CD4-positive, CD25-positive, alpha-beta regulatory T cell (primary cell): ENCODE data around the gene GLS. TPM values are rescaled to one million over a fixed set of nuclear protein-coding genes. Genes with fewer than 3 reads are reported as not detected.

Source experiments
- ATAC-seq, 2 donors: fragments of 150-1000 bp; cut with Tn5 transposase; one replicate each; pipeline ENCODE4 v1.10.0; 2021; ENCODE audit warnings: low read depth in 2 of 2, moderate number of reproducible peaks in 2 of 2, moderate library complexity in 1 of 2
- DNase-seq, 3 donors: peaks; one replicate each; pipeline versions ENCODE4 v3.0.0 to v3.0.0-alpha.2; 2012 to 2022; ENCODE audit warnings: mixed read lengths in 1 of 3
- H3K27ac ChIP-seq: one replicate; pipeline ENCODE4 v1.7.0; 2013; ENCODE audit warnings: mild to moderate bottlenecking, low read length; ENCODE audit not compliant: insufficient read depth, poor library complexity, severe bottlenecking
- H3K27me3 ChIP-seq: one replicate; pipeline ENCODE4 v1.7.0; 2013; ENCODE audit warnings: low read length; ENCODE audit not compliant: control insufficient read depth, insufficient read depth
- H3K36me3 ChIP-seq: one replicate; pipeline ENCODE4 v1.7.0; 2013; ENCODE audit warnings: mild to moderate bottlenecking, low read length, moderate library complexity; ENCODE audit not compliant: control insufficient read depth, insufficient read depth
- H3K4me1 ChIP-seq: 2 replicates; pipeline ENCODE4 v1.7.0; 2013; ENCODE audit warnings: mild to moderate bottlenecking, low read length; ENCODE audit not compliant: insufficient read depth, control insufficient read depth, poor library complexity, severe bottlenecking
- H3K4me3 ChIP-seq: one replicate; pipeline ENCODE4 v1.7.0; 2013; ENCODE audit warnings: low read depth, mild to moderate bottlenecking, low read length, moderate library complexity
- H3K9me3 ChIP-seq, 2 experiments: 1 replicate in 1 of 2; 2 replicates in 1 of 2; pipeline ENCODE4 v1.7.0; 2013; ENCODE audit warnings: low read length in 2 of 2, mild to moderate bottlenecking in 1 of 2, moderate library complexity in 1 of 2; ENCODE audit not compliant: control insufficient read depth in 2 of 2
- H3K27ac Mint-ChIP-seq, 3 donors: one replicate each; pipeline ENCODE4 v1.8.0; 2020 to 2022; ENCODE audit warnings: mild to moderate bottlenecking in 3 of 3, mixed read lengths in 3 of 3, moderate library complexity in 2 of 3
- H3K27me3 Mint-ChIP-seq: one replicate; pipeline ENCODE4 v1.8.0; 2022; ENCODE audit warnings: mild to moderate bottlenecking, mixed read lengths
- H3K36me3 Mint-ChIP-seq: one replicate; pipeline ENCODE4 v1.8.0; 2020; ENCODE audit warnings: mixed read lengths
- H3K4me1 Mint-ChIP-seq, 4 donors: one replicate each; pipeline ENCODE4 v1.8.0; 2020 to 2022; ENCODE audit warnings: mixed read lengths in 4 of 4, mild to moderate bottlenecking in 1 of 4
- H3K4me3 Mint-ChIP-seq, 4 donors: one replicate each; pipeline ENCODE4 v1.8.0; 2020 to 2022; ENCODE audit warnings: mild to moderate bottlenecking in 4 of 4, mixed read lengths in 4 of 4, moderate library complexity in 3 of 4
- H3K9me3 Mint-ChIP-seq, 7 donors: one replicate each; pipeline ENCODE4 v1.8.0; 2020 to 2022; ENCODE audit warnings: mixed read lengths in 7 of 7, mild to moderate bottlenecking in 3 of 7, moderate library complexity in 2 of 7
- polyA plus RNA-seq, 4 donors: library from polyadenylated mRNA; unstranded; fragments of 300-500 nt; fragmentation: Illumina TruSeq; gene quantifications; one replicate each; pipeline ENCODE4 v1.2.3, GENCODE V29; 2021
- total RNA-seq: library from RNA; stranded (reverse); gene quantifications from one replicate; pipeline ENCODE4 v1.2.3, GENCODE V29; 2022

Gene GLS
- total RNA-seq (301 TPM), polyA plus RNA-seq (10 to 100 TPM; 38.7 to 65.7 (median 43.9) TPM)

- H3K4me1 Mint-ChIP-seq: peaks cover 17 to 65% (median 41%) of the 10 kb centered on the region in 4 donors
- Histone ChIP-seq H3K27ac (peak within 1 kb of the TSS; percentile 97), H3K4me3 (peak within 1 kb of the TSS; percentile 99), H3K36me3 (peaks cover 3% of the 10 kb centered on the region), H3K27me3 (no peaks in the 10 kb centered on the region), H3K4me1 (peaks cover 61% of the 10 kb centered on the region), H3K9me3 (no peaks in the 10 kb centered on the region)
- H3K4me3 Mint-ChIP-seq: peak within 1 kb of the TSS; percentile 98 to 100 (median 100)
- H3K9me3 Mint-ChIP-seq: peaks cover 0 to 2% (median 0%) of the 10 kb centered on the region in 7 donors
- no peaks in the 10 kb centered on the region for H3K36me3 Mint-ChIP-seq
- peak within 1 kb of the TSS; percentile 98 to 99 (median 98) for H3K27ac Mint-ChIP-seq
- peak; percentile 94 to 99 (median 97) for DNase-seq
- peak; percentile 83 to 84 for ATAC-seq
- peaks cover 9% of the 10 kb centered on the region for H3K27me3 Mint-ChIP-seq
These were observed at the start of gene GLS for GRCh38 chr2:190880378-190881083. Gene GLS (plus strand): TSS chr2:190880821. CDS start chr2:190881085, 264 bp downstream.

GRCh38 chr2:190831941-190832340 lies 48.7 kb upstream of the GLS start:
- no peak overlapping the region for H3K27ac ChIP-seq
- H3K27ac Mint-ChIP-seq: no peak overlapping the region
- no peaks in the 10 kb centered on the region for H3K27me3 ChIP-seq
- DNase-seq: no peak
- H3K4me1 ChIP-seq: no peaks in the 10 kb centered on the region
- no peaks in the 10 kb centered on the region for H3K9me3 Mint-ChIP-seq
- no peaks in the 10 kb centered on the region for H3K9me3 ChIP-seq
- no peak for ATAC-seq
- H3K36me3 Mint-ChIP-seq: peaks cover 7% of the 10 kb centered on the region
- H3K4me1 Mint-ChIP-seq: no peaks in the 10 kb centered on the region
- H3K36me3 ChIP-seq: no peaks in the 10 kb centered on the region
- no peak overlapping the region for H3K4me3 ChIP-seq
- H3K4me3 Mint-ChIP-seq: no peak overlapping the region
- H3K27me3 Mint-ChIP-seq: peaks cover 19% of the 10 kb centered on the region

- no peaks in the 10 kb centered on the region for H3K27me3 ChIP-seq
- Mint-ChIP-seq H3K27ac (no peak overlapping the region), H3K4me1 (no peaks in the 10 kb centered on the region), H3K36me3 (peaks cover 4% of the 10 kb centered on the region), H3K4me3 (no peak overlapping the region), H3K9me3 (no peaks in the 10 kb centered on the region), H3K27me3 (peaks cover 16% of the 10 kb centered on the region)
- H3K9me3 ChIP-seq: no peaks in the 10 kb centered on the region
- H3K4me3 ChIP-seq: no peak overlapping the region
- no peak for ATAC-seq
- no peaks in the 10 kb centered on the region for H3K36me3 ChIP-seq
- DNase-seq: no peak
- H3K4me1 ChIP-seq: no peaks in the 10 kb centered on the region
- H3K27ac ChIP-seq: no peak overlapping the region
These were observed 45.8 kb upstream of the GLS start for GRCh38 chr2:190834890-190835208.

GRCh38 chr2:190835303-190835930 lies 45.2 kb upstream of the GLS start:
- Mint-ChIP-seq H3K36me3 (peaks cover 4% of the 10 kb centered on the region), H3K27ac (no peak overlapping the region), H3K4me1 (no peaks in the 10 kb centered on the region), H3K9me3 (no peaks in the 10 kb centered on the region), H3K4me3 (no peak overlapping the region), H3K27me3 (peaks cover 16% of the 10 kb centered on the region)
- H3K27ac ChIP-seq: no peak overlapping the region
- ATAC-seq (no peak), DNase-seq (no peak)
- no peak overlapping the region for H3K4me3 ChIP-seq
- no peaks in the 10 kb centered on the region for H3K9me3 ChIP-seq
- no peaks in the 10 kb centered on the region for H3K4me1 ChIP-seq
- H3K27me3 ChIP-seq: no peaks in the 10 kb centered on the region
- H3K36me3 ChIP-seq: no peaks in the 10 kb centered on the region

GRCh38 chr2:190836767-190837166 lies 43.9 kb upstream of the GLS start:
- no peak overlapping the region for H3K4me3 Mint-ChIP-seq
- H3K9me3 Mint-ChIP-seq: no peaks in the 10 kb centered on the region
- no peak overlapping the region for H3K27ac Mint-ChIP-seq
- Histone ChIP-seq H3K36me3 (no peaks in the 10 kb centered on the region), H3K27ac (no peak overlapping the region), H3K9me3 (no peaks in the 10 kb centered on the region), H3K4me1 (no peaks in the 10 kb centered on the region), H3K27me3 (no peaks in the 10 kb centered on the region), H3K4me3 (no peak overlapping the region)
- peaks cover 10% of the 10 kb centered on the region for H3K27me3 Mint-ChIP-seq
- DNase-seq (no peak), ATAC-seq (no peak)
- no peaks in the 10 kb centered on the region for H3K4me1 Mint-ChIP-seq
- H3K36me3 Mint-ChIP-seq: peaks cover 4% of the 10 kb centered on the region

- no peaks in the 10 kb centered on the region for H3K4me1 ChIP-seq
- Mint-ChIP-seq H3K9me3 (no peaks in the 10 kb centered on the region), H3K27me3 (peaks cover 10% of the 10 kb centered on the region), H3K27ac (no peak overlapping the region), H3K4me3 (no peak overlapping the region), H3K4me1 (peaks cover 0 to 2% (median 0%) of the 10 kb centered on the region in 4 donors), H3K36me3 (peaks cover 11% of the 10 kb centered on the region)
- no peak for DNase-seq
- ATAC-seq: no peak
- no peak overlapping the region for H3K4me3 ChIP-seq
- H3K27ac ChIP-seq: no peak overlapping the region
- no peaks in the 10 kb centered on the region for H3K36me3 ChIP-seq
- H3K9me3 ChIP-seq: no peaks in the 10 kb centered on the region
- no peaks in the 10 kb centered on the region for H3K27me3 ChIP-seq
These were observed 43.2 kb upstream of the GLS start for GRCh38 chr2:190837420-190837819.

- Histone ChIP-seq H3K27ac (no peak overlapping the region), H3K4me1 (no peaks in the 10 kb centered on the region), H3K4me3 (no peak overlapping the region), H3K27me3 (no peaks in the 10 kb centered on the region), H3K36me3 (no peaks in the 10 kb centered on the region), H3K9me3 (no peaks in the 10 kb centered on the region)
- ATAC-seq: no peak
- Mint-ChIP-seq H3K36me3 (peaks cover 13% of the 10 kb centered on the region), H3K27ac (no peak overlapping the region), H3K27me3 (peaks cover 7% of the 10 kb centered on the region), H3K4me3 (no peak overlapping the region), H3K4me1 (peaks cover 0 to 2% (median 0%) of the 10 kb centered on the region in 4 donors), H3K9me3 (no peaks in the 10 kb centered on the region)
- DNase-seq: no peak
These were observed 42.7 kb upstream of the GLS start for GRCh38 chr2:190837952-190838361.

GRCh38 chr2:190838492-190838910 lies 42.1 kb upstream of the GLS start:
- DNase-seq (peak in 1 of 3 donors; percentile 20), ATAC-seq (no peak)
- H3K4me1 ChIP-seq: no peaks in the 10 kb centered on the region
- H3K9me3 ChIP-seq: no peaks in the 10 kb centered on the region
- Mint-ChIP-seq H3K27ac (no peak overlapping the region), H3K9me3 (no peaks in the 10 kb centered on the region), H3K4me1 (peaks cover 0 to 2% (median 0%) of the 10 kb centered on the region in 4 donors), H3K36me3 (peaks cover 13% of the 10 kb centered on the region), H3K4me3 (no peak overlapping the region), H3K27me3 (peaks cover 4% of the 10 kb centered on the region)
- no peak overlapping the region for H3K27ac ChIP-seq
- H3K36me3 ChIP-seq: no peaks in the 10 kb centered on the region
- no peak overlapping the region for H3K4me3 ChIP-seq
- no peaks in the 10 kb centered on the region for H3K27me3 ChIP-seq
